PC-3 (cell line): ENCODE data around the gene SAP30L. TPM values are rescaled to one million over a fixed set of nuclear protein-coding genes. Genes with fewer than 3 reads are reported as not detected.

ENCODE experiments used
- ATAC-seq: fragments of 200-7000 bp; cut with Tn5 transposase; 2 replicates; pipeline ENCODE4 v1.9.1; 2020; ENCODE audit warnings: mild to moderate bottlenecking, moderate library complexity
- BruUV-seq: library from RNA; stranded (reverse); fragments of 400-500 nt; replicated peaks from 2 replicates; lab custom pipeline; 2021; lab: Mats Ljungman, UMichigan
- CTCF ChIA-PET: fragments of 300-600 bp; sonication (Branson Sonifier 250); formaldehyde crosslinking; loops from one replicate; lab custom pipeline; 2022; ENCODE audit warnings: antibody characterized with exemption; lab: Charles Lee
- POLR2A ChIA-PET: fragments of 300-600 bp; sonication (Branson Sonifier 250); formaldehyde crosslinking; loops from one replicate; lab custom pipeline; 2022; ENCODE audit warnings: antibody characterized with exemption; ENCODE audit not compliant: unreplicated experiment; lab: Charles Lee
- DNase-seq: peaks from one replicate; pipeline ENCODE4 v3.0.0-alpha.2; 2015
- H2AFZ ChIP-seq: fragments of 300-600 bp; sonication (generic); 2 replicates; pipeline ENCODE4 v1.6.0; 2016; ENCODE audit warnings: antibody characterized with exemption, low read length
- H3F3A ChIP-seq: fragments of 300-600 bp; sonication (generic); one replicate; pipeline ENCODE4 v1.6.0; 2017; ENCODE audit warnings: antibody characterized with exemption, low read length, control low read depth, mild to moderate bottlenecking; ENCODE audit not compliant: unreplicated experiment
- H3K27ac ChIP-seq: fragments of 300-600 bp; sonication (generic); 2 replicates; pipeline ENCODE4 v1.5.1; 2016; ENCODE audit warnings: mild to moderate bottlenecking, low read length
- H3K27me3 ChIP-seq: fragments of 300-600 bp; sonication (generic); 2 replicates; pipeline ENCODE4 v1.6.1; 2016; ENCODE audit warnings: low read length, mixed read lengths
- H3K36me3 ChIP-seq: fragments of 300-600 bp; sonication (generic); 2 replicates; pipeline ENCODE4 v1.6.1; 2016; ENCODE audit warnings: low read depth, mixed run types, low read length, mixed read lengths
- H3K4me1 ChIP-seq: fragments of 300-600 bp; sonication (generic); 2 replicates; pipeline ENCODE4 v1.5.1; 2016; ENCODE audit warnings: low read length; ENCODE audit not compliant: insufficient read depth
- H3K4me2 ChIP-seq: fragments of 300-600 bp; sonication (generic); 2 replicates; pipeline ENCODE4 v1.6.0; 2016; ENCODE audit warnings: low read length
- H3K4me3 ChIP-seq: fragments of 300-600 bp; sonication (generic); 2 replicates; pipeline ENCODE4 v1.5.1; 2016; ENCODE audit warnings: mild to moderate bottlenecking, low read length, mixed read lengths
- H3K79me2 ChIP-seq: fragments of 300-600 bp; sonication (generic); 2 replicates; pipeline ENCODE4 v1.6.1; 2017; ENCODE audit warnings: low read length, mixed read lengths
- H3K9ac ChIP-seq: fragments of 300-600 bp; sonication (generic); 2 replicates; pipeline ENCODE4 v1.6.0; 2016; ENCODE audit warnings: mild to moderate bottlenecking, low read length
- H3K9me2 ChIP-seq: fragments of 300-600 bp; sonication (generic); replicated peaks from 2 replicates; pipeline ENCODE4 v1.6.1; 2016; ENCODE audit warnings: mixed run types, low read length, mixed read lengths
- H3K9me3 ChIP-seq: fragments of 300-600 bp; sonication (generic); 2 replicates; pipeline ENCODE4 v1.6.1; 2016; ENCODE audit warnings: low read length, mixed read lengths
- H4K20me1 ChIP-seq: fragments of 300-600 bp; sonication (generic); 2 replicates; pipeline ENCODE4 v1.6.1; 2016; ENCODE audit warnings: low read length, mixed read lengths
- EZH2 ChIP-seq: fragments of 300-600 bp; sonication (generic); IDR thresholded peaks from one replicate; pipeline ENCODE4 v1.6.1; 2017; ENCODE audit warnings: antibody characterized with exemption, mild to moderate bottlenecking, low read length; ENCODE audit not compliant: unreplicated experiment
- EZH2phosphoT487 ChIP-seq: fragments of 300-600 bp; sonication (generic); IDR thresholded peaks from 2 replicates; pipeline ENCODE4 v1.6.1; 2018; ENCODE audit warnings: mild to moderate bottlenecking, antibody characterized with exemption, low read length, borderline replicate concordance
- intact Hi-C: fragments of 100-400 bp; cut with micrococcal nuclease; formaldehyde crosslinking; loops from 2 replicates; pipeline ENCODE4 v1.9.0; 2023
- total RNA-seq: library from RNA; depleted of rRNA; stranded (reverse); fragments of >200 nt; gene quantifications from 2 replicates; pipeline ENCODE4 v1.2.3, GENCODE V29; 2014
- TF ChIP-seq, protein P1 (sequence below): fragments of 300-600 bp; sonication (generic); conservative IDR thresholded peaks from 2 replicates; pipeline ENCODE4 v1.5.1; 2017; ENCODE audit warnings: antibody characterized with exemption, low read depth, mild to moderate bottlenecking, low read length

Gene SAP30L
- total RNA-seq, 1 experiment from 2014 or later, result 36.0 TPM

DNA sequence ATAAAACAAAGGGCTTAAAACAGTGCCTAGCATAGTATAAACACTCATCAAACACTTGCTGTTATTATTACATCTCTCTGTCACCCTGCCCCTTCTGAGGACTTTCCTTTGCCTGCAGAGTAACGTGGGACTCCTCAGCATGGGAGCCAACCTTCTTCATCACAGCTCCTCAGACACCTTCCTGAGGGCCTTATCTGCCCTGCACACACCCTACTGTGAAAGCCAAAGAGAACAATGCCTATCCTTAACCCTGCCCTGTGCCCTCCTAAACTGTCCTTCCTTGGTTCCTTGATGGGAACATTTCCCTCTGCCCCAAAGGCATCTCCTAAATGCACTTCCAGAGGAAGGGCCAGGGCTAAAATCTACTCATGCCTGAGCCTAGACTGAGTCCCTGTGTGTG, 52.8 kb downstream of the SAP30L start:
- DNase-seq, result no peak
- no peaks in the 10 kb centered on the region for H3F3A ChIP-seq
- no peak overlapping the region for H3K9ac ChIP-seq
- ChIA-PET POLR2A (no interaction called here), CTCF (no interaction called here)
- H3K4me1 ChIP-seq, result no peaks in the 10 kb centered on the region
- TF ChIP-seq EZH2phosphoT487, result no peak
- TF ChIP-seq, protein P1, sequence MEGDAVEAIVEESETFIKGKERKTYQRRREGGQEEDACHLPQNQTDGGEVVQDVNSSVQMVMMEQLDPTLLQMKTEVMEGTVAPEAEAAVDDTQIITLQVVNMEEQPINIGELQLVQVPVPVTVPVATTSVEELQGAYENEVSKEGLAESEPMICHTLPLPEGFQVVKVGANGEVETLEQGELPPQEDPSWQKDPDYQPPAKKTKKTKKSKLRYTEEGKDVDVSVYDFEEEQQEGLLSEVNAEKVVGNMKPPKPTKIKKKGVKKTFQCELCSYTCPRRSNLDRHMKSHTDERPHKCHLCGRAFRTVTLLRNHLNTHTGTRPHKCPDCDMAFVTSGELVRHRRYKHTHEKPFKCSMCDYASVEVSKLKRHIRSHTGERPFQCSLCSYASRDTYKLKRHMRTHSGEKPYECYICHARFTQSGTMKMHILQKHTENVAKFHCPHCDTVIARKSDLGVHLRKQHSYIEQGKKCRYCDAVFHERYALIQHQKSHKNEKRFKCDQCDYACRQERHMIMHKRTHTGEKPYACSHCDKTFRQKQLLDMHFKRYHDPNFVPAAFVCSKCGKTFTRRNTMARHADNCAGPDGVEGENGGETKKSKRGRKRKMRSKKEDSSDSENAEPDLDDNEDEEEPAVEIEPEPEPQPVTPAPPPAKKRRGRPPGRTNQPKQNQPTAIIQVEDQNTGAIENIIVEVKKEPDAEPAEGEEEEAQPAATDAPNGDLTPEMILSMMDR, result no peak
- TF ChIP-seq EZH2, result no peak
- no peak overlapping the region for H3K27ac ChIP-seq
- no peak overlapping the region for H2AFZ ChIP-seq
- H3K4me3 ChIP-seq, result no peak overlapping the region
- no peaks in the 10 kb centered on the region for H3K9me3 ChIP-seq
- no peaks in the 10 kb centered on the region for H4K20me1 ChIP-seq
- no peak for ATAC-seq
- no TSS peak for BruUV-seq
- intact Hi-C loops, result no loop called here
- H3K27me3 ChIP-seq, result peaks cover 28% of the 10 kb centered on the region
- H3K79me2 ChIP-seq, result no peaks in the 10 kb centered on the region
- H3K9me2 ChIP-seq, result no peaks in the 10 kb centered on the region
- no peaks in the 10 kb centered on the region for H3K36me3 ChIP-seq
- H3K4me2 ChIP-seq, result no peak overlapping the region

DNA sequence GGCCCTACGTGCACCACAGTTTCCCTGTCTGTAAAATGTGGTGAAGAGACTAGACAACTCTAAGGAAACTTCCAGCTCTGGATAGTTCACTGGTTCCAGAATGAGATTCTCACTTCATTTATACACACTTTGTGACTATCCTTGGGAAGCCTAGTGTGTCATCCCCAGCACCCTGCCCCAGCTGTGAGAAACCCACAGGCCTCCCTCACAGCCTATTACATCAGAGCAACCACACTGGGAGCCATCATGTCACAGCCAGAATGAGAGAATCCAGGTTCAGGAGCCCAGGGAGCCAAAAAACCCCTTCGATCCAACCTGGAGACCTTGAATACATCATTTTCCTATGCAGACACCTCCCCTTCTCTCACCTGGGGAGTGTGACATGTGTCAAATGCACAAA, 53.2 kb downstream of the SAP30L start:
- intact Hi-C loops, result no loop called here

DNA sequence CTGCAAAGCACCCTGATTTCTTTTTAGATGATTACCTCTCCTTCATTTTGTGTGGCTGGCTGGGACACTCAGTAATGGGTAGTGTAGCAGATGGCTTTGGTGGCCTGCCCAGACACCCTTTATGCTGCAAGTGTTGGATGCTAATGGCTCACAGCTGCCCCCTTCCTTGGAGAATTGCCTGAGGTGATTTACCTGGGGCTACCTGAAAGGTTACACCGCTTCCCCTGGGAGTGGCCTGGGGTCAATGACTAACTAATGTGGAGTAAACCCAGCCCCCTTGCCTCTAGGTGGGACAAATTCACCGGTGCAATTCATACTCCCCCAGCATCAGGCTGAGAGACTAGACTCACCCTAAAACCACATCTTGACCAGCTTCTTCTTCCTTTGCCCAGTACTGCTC, 55.8 kb downstream of the SAP30L start:
- Histone ChIP-seq H3K4me1 (no peaks in the 10 kb centered on the region), H3K4me2 (no peak overlapping the region), H3K9me2 (no peaks in the 10 kb centered on the region), H3K4me3 (no peak overlapping the region), H3F3A (no peaks in the 10 kb centered on the region), H3K27ac (no peak overlapping the region), H4K20me1 (no peaks in the 10 kb centered on the region), H3K9ac (no peak overlapping the region), H3K9me3 (no peaks in the 10 kb centered on the region), H3K27me3 (peaks cover 3% of the 10 kb centered on the region; the same call in 1 of the 2 replicates), H2AFZ (no peak overlapping the region), H3K36me3 (no peaks in the 10 kb centered on the region), H3K79me2 (no peaks in the 10 kb centered on the region)
- ATAC-seq, result no peak
- ChIA-PET CTCF (no interaction called here), POLR2A (interaction anchor here (0.6 kb wide), 1 partner anchor 463 kb away, joined by 3 read pairs; the partner anchor contains the start of genes FAM114A2 and MFAP3)
- TF ChIP-seq EZH2phosphoT487 (no peak), EZH2 (no peak)
- TF ChIP-seq, protein P1, result no peak
- intact Hi-C loops, result no loop called here
- no peak for DNase-seq
- no TSS peak for BruUV-seq

More for the DNA sequence above, 53.2 kb downstream of the SAP30L start:
- no peak overlapping the region for H3K9ac ChIP-seq
- H3K9me2 ChIP-seq, result no peaks in the 10 kb centered on the region
- no peak for ATAC-seq
- H3K27me3 ChIP-seq, result peaks cover 24% of the 10 kb centered on the region
- H3K4me1 ChIP-seq, result no peaks in the 10 kb centered on the region
- BruUV-seq, result no TSS peak
- H3K9me3 ChIP-seq, result no peaks in the 10 kb centered on the region
- TF ChIP-seq, protein P1, result no peak
- TF ChIP-seq EZH2phosphoT487 (no peak), EZH2 (no peak)
- no peak overlapping the region for H3K27ac ChIP-seq
- ChIA-PET CTCF (no interaction called here), POLR2A (no interaction called here)
- no peak overlapping the region for H2AFZ ChIP-seq
- H3K79me2 ChIP-seq, result no peaks in the 10 kb centered on the region
- no peaks in the 10 kb centered on the region for H3K36me3 ChIP-seq
- H3K4me2 ChIP-seq, result no peak overlapping the region
- no peak for DNase-seq
- no peaks in the 10 kb centered on the region for H3F3A ChIP-seq
- H3K4me3 ChIP-seq, result no peak overlapping the region
- no peaks in the 10 kb centered on the region for H4K20me1 ChIP-seq
